Osteoblast (primary cell): Measurements from ENCODE around the gene RGS17. TPM values are rescaled to one million over a fixed set of nuclear protein-coding genes. Genes with fewer than 3 reads are reported as not detected.

Experiments used
- DNase-seq: peaks from one replicate; pipeline ENCODE4 v3.0.0; 2011; ENCODE audit warnings: low spot score, mixed read lengths; ENCODE audit not compliant: insufficient read length; ENCODE audit errors: missing footprints
- H2AFZ ChIP-seq: 2 replicates; pipeline ENCODE4 v1.6.0; 2011; ENCODE audit warnings: mild to moderate bottlenecking, low read length
- H3K27ac ChIP-seq: 2 replicates; pipeline ENCODE4 v1.5.1; 2011; ENCODE audit warnings: mild to moderate bottlenecking, low read depth, low read length, moderate library complexity
- H3K27me3 ChIP-seq: 2 replicates; pipeline ENCODE4 v1.6.0; 2012; ENCODE audit warnings: mild to moderate bottlenecking, control low read depth, inconsistent platforms, low read length, moderate library complexity; ENCODE audit not compliant: insufficient read depth
- H3K36me3 ChIP-seq: 2 replicates; pipeline ENCODE4 v1.5.1; 2011; ENCODE audit warnings: mild to moderate bottlenecking, low read length, control low read depth, moderate library complexity; ENCODE audit not compliant: insufficient read depth
- H3K4me1 ChIP-seq: 2 replicates; pipeline ENCODE4 v1.5.1; 2011; ENCODE audit warnings: mild to moderate bottlenecking, low read length, control low read depth, moderate library complexity; ENCODE audit not compliant: insufficient read depth
- H3K4me2 ChIP-seq: 2 replicates; pipeline ENCODE4 v1.6.0; 2011; ENCODE audit warnings: mild to moderate bottlenecking, low read length; ENCODE audit not compliant: insufficient read depth
- H3K4me3 ChIP-seq: fragments of 200-600 bp; sonication (generic); 3 replicates; pipeline ENCODE4 v1.5.1; 2012; ENCODE audit warnings: mild to moderate bottlenecking, low read length, inconsistent platforms; ENCODE audit not compliant: insufficient read depth
- H3K79me2 ChIP-seq: 2 replicates; pipeline ENCODE4 v1.6.0; 2012; ENCODE audit warnings: mild to moderate bottlenecking, low read length, control low read depth, inconsistent platforms; ENCODE audit not compliant: insufficient read depth
- H3K9me3 ChIP-seq: 2 replicates; pipeline ENCODE4 v1.5.1; 2011; ENCODE audit warnings: low read depth, low read length, control low read depth
- H4K20me1 ChIP-seq: 2 replicates; pipeline ENCODE4 v1.6.0; 2012; ENCODE audit warnings: mild to moderate bottlenecking, low read length, control low read depth; ENCODE audit not compliant: insufficient read depth
- total RNA-seq: library from RNA; depleted of rRNA; stranded (reverse); fragments of >200 nt; gene quantifications from 2 replicates; pipeline ENCODE4 v1.2.3, GENCODE V29; 2012
- TF ChIP-seq, protein P1 (sequence below): IDR thresholded peaks from 2 replicates; pipeline ENCODE4 v1.5.1; 2011; ENCODE audit warnings: mild to moderate bottlenecking, low read depth, low read length, moderate library complexity; ENCODE audit errors: extremely low read depth

Gene RGS17
- total RNA-seq, 1 donor: 1.4 TPM

DNA sequence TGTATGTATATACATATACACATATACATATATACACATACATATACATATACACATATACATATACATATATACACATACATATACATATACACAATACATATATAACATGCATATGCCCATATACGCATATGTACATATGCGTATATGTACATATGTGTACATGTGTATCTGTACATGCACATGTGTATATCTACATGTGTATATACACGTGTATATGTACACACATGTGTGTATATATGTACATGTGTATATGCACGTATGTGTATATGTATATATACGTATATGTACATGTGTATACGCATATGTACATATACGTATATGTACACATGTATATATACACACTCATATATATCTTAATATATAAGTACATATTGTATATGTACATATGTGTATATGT is 60.3 kb downstream of the RGS17 start:
- H3K4me1 ChIP-seq: no peaks in the 10 kb centered on the region
- no peaks in the 10 kb centered on the region for H4K20me1 ChIP-seq
- no peak overlapping the region for H3K4me3 ChIP-seq
- no peaks in the 10 kb centered on the region for H3K36me3 ChIP-seq
- H3K4me2 ChIP-seq: no peak overlapping the region
- DNase-seq: no peak
- no peaks in the 10 kb centered on the region for H3K79me2 ChIP-seq
- TF ChIP-seq, protein P1, sequence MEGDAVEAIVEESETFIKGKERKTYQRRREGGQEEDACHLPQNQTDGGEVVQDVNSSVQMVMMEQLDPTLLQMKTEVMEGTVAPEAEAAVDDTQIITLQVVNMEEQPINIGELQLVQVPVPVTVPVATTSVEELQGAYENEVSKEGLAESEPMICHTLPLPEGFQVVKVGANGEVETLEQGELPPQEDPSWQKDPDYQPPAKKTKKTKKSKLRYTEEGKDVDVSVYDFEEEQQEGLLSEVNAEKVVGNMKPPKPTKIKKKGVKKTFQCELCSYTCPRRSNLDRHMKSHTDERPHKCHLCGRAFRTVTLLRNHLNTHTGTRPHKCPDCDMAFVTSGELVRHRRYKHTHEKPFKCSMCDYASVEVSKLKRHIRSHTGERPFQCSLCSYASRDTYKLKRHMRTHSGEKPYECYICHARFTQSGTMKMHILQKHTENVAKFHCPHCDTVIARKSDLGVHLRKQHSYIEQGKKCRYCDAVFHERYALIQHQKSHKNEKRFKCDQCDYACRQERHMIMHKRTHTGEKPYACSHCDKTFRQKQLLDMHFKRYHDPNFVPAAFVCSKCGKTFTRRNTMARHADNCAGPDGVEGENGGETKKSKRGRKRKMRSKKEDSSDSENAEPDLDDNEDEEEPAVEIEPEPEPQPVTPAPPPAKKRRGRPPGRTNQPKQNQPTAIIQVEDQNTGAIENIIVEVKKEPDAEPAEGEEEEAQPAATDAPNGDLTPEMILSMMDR: no peak
- no peak overlapping the region for H2AFZ ChIP-seq
- H3K27ac ChIP-seq: no peak overlapping the region
- no peaks in the 10 kb centered on the region for H3K27me3 ChIP-seq
- H3K9me3 ChIP-seq: no peaks in the 10 kb centered on the region

DNA sequence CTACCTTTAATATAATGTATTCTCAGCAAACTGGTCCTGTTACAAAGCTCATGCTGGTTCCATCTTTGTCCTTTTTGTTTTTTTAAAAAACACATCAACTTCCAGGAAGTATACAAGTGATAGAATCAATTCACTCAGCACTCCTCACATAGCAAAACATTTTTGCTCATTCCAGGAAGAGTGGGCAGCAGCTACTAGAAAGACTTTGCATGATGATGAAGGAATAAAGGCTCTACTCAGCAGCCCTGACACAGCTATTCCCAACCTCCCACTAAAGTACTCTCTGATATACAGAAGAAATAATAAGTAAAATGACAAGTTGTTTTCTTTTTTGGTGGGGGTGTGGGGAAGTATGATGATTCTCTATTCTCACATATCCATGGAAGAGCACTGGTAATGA is 61.2 kb downstream of the RGS17 start:
- Histone ChIP-seq H3K4me1 (no peaks in the 10 kb centered on the region), H3K9me3 (no peaks in the 10 kb centered on the region), H3K79me2 (no peaks in the 10 kb centered on the region), H3K4me3 (no peak overlapping the region), H3K36me3 (no peaks in the 10 kb centered on the region), H3K4me2 (no peak overlapping the region), H2AFZ (no peak overlapping the region), H3K27me3 (no peaks in the 10 kb centered on the region), H3K27ac (no peak overlapping the region), H4K20me1 (no peaks in the 10 kb centered on the region)
- DNase-seq: no peak
- TF ChIP-seq, protein P1: no peak

DNA sequence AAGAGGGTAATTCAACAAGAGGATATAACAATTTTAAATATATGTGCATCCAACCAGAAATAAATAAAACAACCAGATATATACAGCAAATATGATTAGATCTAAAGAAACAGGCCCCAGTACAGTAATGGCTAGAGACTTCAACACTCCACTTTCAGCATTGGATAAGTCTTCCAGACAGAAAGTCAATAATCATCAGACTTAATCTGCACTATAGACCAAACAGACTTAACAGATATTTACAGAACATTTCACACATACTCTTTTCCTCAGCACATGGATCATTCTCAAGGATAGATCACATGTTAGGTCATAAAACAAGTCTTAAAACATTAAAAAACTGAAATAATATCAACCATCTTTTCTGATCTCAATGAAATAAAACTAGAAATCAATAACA is 65.9 kb downstream of the RGS17 start:
- Histone ChIP-seq H3K4me1 (no peaks in the 10 kb centered on the region), H4K20me1 (no peaks in the 10 kb centered on the region), H3K27me3 (no peaks in the 10 kb centered on the region), H3K4me2 (no peak overlapping the region), H3K9me3 (no peaks in the 10 kb centered on the region), H3K79me2 (no peaks in the 10 kb centered on the region), H3K27ac (no peak overlapping the region), H3K4me3 (no peak overlapping the region), H3K36me3 (no peaks in the 10 kb centered on the region), H2AFZ (no peak overlapping the region)
- TF ChIP-seq, protein P1: no peak
- no peak for DNase-seq

DNA sequence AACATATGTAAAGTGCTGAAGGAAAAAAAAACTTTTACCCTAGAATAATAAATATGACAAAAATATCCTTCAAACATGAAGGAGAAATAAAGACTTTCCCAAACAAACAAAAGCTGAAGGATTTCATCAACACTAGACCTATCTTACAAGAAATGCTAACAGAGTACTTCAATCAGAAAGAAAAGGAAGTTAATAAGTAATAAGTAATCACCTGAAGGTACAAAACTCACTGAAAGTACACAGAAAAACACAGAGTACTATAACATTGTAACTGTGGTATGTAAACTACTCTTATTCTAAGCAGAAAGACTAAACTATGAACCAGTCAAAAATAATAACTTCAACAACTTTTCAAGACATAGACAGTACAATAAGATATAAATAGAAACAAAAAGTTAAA is 67.1 kb downstream of the RGS17 start:
- Histone ChIP-seq H3K36me3 (no peaks in the 10 kb centered on the region), H3K4me1 (no peaks in the 10 kb centered on the region)

More for the DNA sequence above, 67.1 kb downstream of the RGS17 start:
- H3K27ac ChIP-seq: no peak overlapping the region
- no peak overlapping the region for H2AFZ ChIP-seq
- no peak overlapping the region for H3K4me2 ChIP-seq
- peaks cover 2% of the 10 kb centered on the region for H4K20me1 ChIP-seq
- TF ChIP-seq, protein P1: no peak
- DNase-seq: no peak
- H3K9me3 ChIP-seq: no peaks in the 10 kb centered on the region
- H3K27me3 ChIP-seq: no peaks in the 10 kb centered on the region
- no peak overlapping the region for H3K4me3 ChIP-seq
- no peaks in the 10 kb centered on the region for H3K79me2 ChIP-seq
